Thyroid gland (tissue), 4 donors: ENCODE data around the gene CCDC15.

Experiments used
- POLR2A ChIP-seq, 2 donors: fragments of 450-650 bp; IDR thresholded peaks; one replicate each; pipeline ENCODE4 v1.6.1; 2017; ENCODE audit warnings: antibody characterized with exemption in 2 of 2, mild to moderate bottlenecking in 2 of 2, moderate library complexity in 1 of 2
- TF ChIP-seq, protein P1 (sequence below), 6 experiments: fragments of 200-600 bp in 3 of 6; fragments of 450-650 bp in 3 of 6; sonication (generic) in 3 of 6; IDR thresholded peaks; one replicate each; pipeline ENCODE4 v1.5.1; 2016 to 2019; ENCODE audit warnings: antibody characterized with exemption in 6 of 6, mild to moderate bottlenecking in 2 of 6, inconsistent platforms in 1 of 6, moderate library complexity in 1 of 6

GRCh38 chr11:125082611-125083311 lies 128.8 kb downstream of the CCDC15 start:
- TF ChIP-seq, protein P1, sequence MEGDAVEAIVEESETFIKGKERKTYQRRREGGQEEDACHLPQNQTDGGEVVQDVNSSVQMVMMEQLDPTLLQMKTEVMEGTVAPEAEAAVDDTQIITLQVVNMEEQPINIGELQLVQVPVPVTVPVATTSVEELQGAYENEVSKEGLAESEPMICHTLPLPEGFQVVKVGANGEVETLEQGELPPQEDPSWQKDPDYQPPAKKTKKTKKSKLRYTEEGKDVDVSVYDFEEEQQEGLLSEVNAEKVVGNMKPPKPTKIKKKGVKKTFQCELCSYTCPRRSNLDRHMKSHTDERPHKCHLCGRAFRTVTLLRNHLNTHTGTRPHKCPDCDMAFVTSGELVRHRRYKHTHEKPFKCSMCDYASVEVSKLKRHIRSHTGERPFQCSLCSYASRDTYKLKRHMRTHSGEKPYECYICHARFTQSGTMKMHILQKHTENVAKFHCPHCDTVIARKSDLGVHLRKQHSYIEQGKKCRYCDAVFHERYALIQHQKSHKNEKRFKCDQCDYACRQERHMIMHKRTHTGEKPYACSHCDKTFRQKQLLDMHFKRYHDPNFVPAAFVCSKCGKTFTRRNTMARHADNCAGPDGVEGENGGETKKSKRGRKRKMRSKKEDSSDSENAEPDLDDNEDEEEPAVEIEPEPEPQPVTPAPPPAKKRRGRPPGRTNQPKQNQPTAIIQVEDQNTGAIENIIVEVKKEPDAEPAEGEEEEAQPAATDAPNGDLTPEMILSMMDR (IDR thresholded peaks at IDR 0.05), result no peak
- TF ChIP-seq POLR2A (IDR thresholded peaks at IDR 0.05), result no peak
